GM19455 (cell line): ENCODE data around the gene PDHX.
A peak's percentile ranks its signal among the peaks of the same experiment; 100 is the strongest.
"Not testable (repeated sequence)": the region's sequence is repeated elsewhere in the genome, so short reads cannot be mapped to it uniquely, and the experiment has no call there.

ENCODE experiments used
- ATAC-seq: cut with Tn5 transposase; IDR thresholded peaks from one replicate; pipeline ENCODE4 v1.9.1; 2021; ENCODE audit not compliant: unreplicated experiment

Gene PDHX

GRCh38 chr11:34916015-34916842 is at the start of gene PDHX, which contains the start of gene APIP:
PDHX (plus strand) TSS chr11:34916618; CDS start chr11:34916656, 38 bp downstream.
APIP (minus strand) TSS chr11:34916379; CDS start chr11:34916284, 95 bp downstream.
- peak; percentile 89 for ATAC-seq

- ATAC-seq = no peak
Observed at GRCh38 chr11:34869425-34869824, 47.0 kb upstream of the PDHX start.

GRCh38 chr11:34870548-34871196 is 45.7 kb upstream of the PDHX start:
- no peak for ATAC-seq

GRCh38 chr11:34874202-34874601 is 42.2 kb upstream of the PDHX start:
- ATAC-seq = no peak

GRCh38 chr11:34877375-34877975 is 38.9 kb upstream of the PDHX start:
- ATAC-seq = no peak

DNA sequence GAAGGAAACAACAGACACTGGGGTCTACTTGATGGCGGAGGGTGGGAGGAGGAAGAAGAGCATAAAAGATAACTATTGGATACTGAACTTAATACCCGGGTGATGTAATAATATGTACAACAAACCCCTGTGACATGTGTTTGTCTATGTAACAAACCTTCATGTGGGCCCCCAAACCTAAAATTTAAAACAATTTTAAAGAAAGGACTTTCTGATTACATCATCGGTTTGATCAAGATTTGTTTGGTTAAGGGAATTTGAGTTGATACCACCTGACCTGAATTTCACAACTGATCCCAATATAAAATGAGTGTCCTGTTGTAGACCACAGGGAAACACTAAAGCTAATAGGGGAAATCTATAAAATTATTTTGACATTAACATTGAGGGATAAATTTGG is 34.5 kb upstream of the PDHX start:
- ATAC-seq = no peak

DNA sequence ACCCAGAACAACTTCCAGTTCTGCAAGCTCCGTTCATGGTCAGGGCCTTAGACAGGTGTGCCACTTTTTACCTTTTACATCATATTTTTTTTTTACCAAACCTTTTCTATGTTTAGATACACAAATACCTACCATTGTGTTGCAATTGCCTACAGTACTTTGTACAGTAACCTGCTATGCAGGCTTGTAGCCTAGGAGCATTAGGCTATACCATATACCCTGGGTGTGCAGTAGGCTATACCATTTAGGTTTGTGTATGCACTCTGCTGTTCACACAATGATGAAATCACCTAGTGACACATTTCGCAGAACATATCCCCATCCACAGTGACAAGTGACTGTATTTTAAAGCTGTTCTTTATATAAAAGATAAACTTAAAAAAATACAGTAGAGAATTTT is 29.8 kb upstream of the PDHX start:
- ATAC-seq = no peak

DNA sequence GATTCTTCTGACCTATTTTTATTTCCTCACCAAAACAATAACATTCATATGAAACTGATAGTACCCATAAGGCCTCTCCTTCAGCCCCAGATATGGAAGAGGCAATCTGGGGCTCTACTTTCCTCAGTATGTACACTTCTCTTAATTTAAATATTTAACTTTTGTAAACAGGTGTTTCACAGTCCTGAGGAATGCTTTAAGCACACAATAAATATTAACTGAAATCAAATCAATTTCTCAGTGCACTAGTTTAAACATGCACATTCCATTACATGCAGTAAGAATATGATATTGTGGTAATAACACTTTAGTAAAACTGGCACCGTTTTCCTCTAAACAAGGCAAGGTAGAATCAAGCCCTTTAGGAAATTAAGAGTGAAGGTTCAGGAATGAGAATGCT is 29.2 kb upstream of the PDHX start:
- no peak for ATAC-seq

GRCh38 chr11:34890089-34890488 is 26.3 kb upstream of the PDHX start:
- ATAC-seq = no peak

GRCh38 chr11:34890812-34891211 is 25.6 kb upstream of the PDHX start:
- no peak for ATAC-seq

DNA sequence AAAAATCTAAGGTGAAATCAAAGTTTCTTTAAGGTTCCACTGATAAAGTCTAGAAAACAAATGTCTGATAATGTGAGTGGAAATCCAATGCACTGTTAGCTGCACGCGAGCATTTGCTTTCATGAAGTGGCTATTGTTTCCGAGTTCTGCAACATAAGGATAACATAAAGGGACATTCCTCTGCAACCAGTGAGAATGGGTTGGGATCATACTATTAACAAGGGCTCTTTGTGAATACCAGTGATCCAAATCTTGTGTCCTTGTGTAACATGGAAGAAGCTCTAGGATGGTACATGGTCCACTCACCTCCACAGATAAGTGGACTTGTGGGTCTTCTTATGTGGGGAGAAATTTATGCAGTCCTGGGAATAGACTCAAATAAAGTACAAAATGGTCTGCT is 24.8 kb upstream of the PDHX start:
- ATAC-seq = no peak

GRCh38 chr11:34893416-34893815 is 23.0 kb upstream of the PDHX start:
- no peak for ATAC-seq

GRCh38 chr11:34896191-34896590 is 20.2 kb upstream of the PDHX start:
- ATAC-seq = not testable (repeated sequence)

- ATAC-seq = no peak
Observed at GRCh38 chr11:34897171-34897870, 19.1 kb upstream of the PDHX start.

DNA sequence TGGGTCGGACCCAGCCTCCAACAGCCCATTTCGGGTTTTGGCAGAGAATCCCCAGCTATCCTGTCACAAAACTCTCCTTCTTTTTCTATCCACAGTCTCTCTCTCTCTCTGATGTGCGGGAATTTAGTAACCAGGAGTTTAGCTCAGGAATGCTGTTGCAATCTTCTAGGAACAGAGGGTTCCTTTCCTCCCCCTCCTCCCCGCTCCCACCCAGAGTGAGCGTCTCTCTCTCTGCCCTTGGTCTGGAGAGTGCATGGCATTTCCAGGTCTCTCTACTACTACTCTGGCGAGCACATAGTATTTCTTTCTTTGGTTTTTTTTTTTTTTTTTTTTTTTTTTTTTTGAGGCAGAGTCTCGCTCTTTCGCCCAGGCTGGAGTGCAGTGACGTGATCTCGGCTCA is 17.9 kb upstream of the PDHX start:
- ATAC-seq = no peak

GRCh38 chr11:34899633-34900016 is 16.8 kb upstream of the PDHX start:
- ATAC-seq = no peak

GRCh38 chr11:34904421-34904955 is 11.9 kb upstream of the PDHX start:
- no peak for ATAC-seq

DNA sequence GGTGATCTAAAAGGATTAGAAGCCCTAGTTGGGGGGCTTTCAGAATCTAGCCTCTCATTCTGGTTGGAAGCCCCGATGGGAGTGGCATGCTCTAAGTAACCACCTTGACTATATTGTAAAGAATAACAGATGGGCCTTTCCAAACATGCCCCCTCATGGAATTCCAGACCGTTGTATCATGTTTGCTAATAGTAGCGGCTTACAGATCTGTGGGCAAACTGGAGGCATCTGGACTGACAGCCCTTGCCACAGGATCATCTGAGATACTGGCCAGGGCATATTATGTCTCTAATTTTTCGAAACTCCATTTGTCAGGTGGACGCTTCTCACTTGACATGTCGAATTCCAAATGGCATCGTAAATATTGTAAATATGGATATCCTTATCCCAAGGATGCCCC is 10.8 kb upstream of the PDHX start:
- ATAC-seq = no peak

DNA sequence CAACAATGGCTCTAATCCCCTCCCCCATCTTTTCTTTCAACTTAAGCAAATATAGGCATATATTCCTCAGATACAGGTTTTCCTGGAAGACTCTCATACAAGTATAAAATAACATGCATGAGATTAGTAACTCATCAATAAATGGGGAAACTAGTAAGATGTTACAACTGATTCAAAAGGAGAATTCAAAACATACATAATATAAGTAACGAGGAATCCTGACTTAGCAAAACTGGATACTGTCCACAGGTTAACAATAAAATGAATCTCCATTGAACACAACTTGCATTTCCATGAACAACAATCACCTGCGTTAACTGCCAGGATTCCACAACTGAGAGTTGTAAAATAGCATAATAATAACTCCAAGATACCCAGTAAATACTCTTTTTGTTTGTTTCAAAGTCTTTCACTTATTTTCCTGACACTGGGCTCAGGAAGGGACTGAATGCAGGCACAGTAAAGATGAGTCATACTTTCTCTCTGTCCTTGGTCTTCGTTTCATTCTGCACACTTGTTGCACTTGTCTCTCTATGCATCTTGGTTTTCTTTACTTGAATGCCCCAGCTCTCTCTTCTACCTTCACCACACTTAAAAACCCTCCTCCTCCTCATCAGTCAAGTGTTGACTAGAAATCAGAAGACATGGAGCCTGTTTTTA is 8.4 kb upstream of the PDHX start:
- no peak for ATAC-seq

GRCh38 chr11:34909415-34909814 is 7.0 kb upstream of the PDHX start:
- ATAC-seq = no peak

DNA sequence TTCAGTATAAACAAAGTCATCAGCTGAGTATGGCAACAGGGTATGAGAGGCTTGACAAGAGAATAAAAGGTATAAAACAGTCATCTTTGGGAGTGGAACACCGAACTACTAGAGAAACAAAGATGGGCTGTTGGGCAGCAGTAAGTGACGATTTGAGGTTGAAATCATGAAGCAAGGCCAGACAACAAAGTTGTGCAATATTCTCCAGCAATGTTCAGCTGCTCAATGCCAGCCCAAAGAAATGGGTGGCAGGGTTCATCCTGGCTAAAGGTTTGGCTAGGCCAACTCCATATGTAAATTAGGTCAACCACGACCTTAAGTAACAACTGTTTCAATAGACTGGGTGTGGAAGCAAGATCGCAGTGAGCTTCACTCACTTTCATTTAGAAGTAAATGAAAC is 6.5 kb upstream of the PDHX start:
- no peak for ATAC-seq
